Fibroblast of lung (primary cell): ENCODE results near the gene NCKAP5. TPM values are rescaled to one million over a fixed set of nuclear protein-coding genes. Genes with fewer than 3 reads are reported as not detected.

Experiments used
- DNase-seq, 2 donors: peaks; one replicate each; pipeline versions ENCODE4 v3.0.0 to v3.0.0-alpha.2; 2010; ENCODE audit warnings: low read depth in 2 of 2
- H2AFZ ChIP-seq: 2 replicates; pipeline ENCODE4 v1.5.1; 2012; ENCODE audit warnings: low read length, control low read depth, inconsistent platforms
- H3K27ac ChIP-seq: 2 replicates; pipeline ENCODE4 v1.5.1; 2011; ENCODE audit warnings: low read length, control low read depth; ENCODE audit not compliant: insufficient read depth
- H3K27me3 ChIP-seq: 2 replicates; pipeline ENCODE4 v1.5.1; 2011; ENCODE audit warnings: mild to moderate bottlenecking, low read length; ENCODE audit not compliant: control insufficient read depth, insufficient read depth
- H3K36me3 ChIP-seq: 2 replicates; pipeline ENCODE4 v1.5.1; 2011; ENCODE audit warnings: low read length; ENCODE audit not compliant: control insufficient read depth, insufficient read depth
- H3K4me1 ChIP-seq: 2 replicates; pipeline ENCODE4 v1.5.1; 2011; ENCODE audit warnings: low read length; ENCODE audit not compliant: control insufficient read depth, insufficient read depth; ENCODE audit errors: extremely low read depth
- H3K4me2 ChIP-seq: 2 replicates; pipeline ENCODE4 v1.5.1; 2011; ENCODE audit warnings: low read length, control low read depth; ENCODE audit not compliant: insufficient read depth; ENCODE audit errors: extremely low read depth
- H3K4me3 ChIP-seq, 4 experiments: fragments of 200-600 bp in 1 of 4; sonication (generic) in 1 of 4; replicated peaks in 1 of 4; 2 replicates each; pipeline ENCODE4 v1.5.1; 2011 to 2016; ENCODE audit warnings: low read length in 4 of 4, low read depth in 3 of 4, mild to moderate bottlenecking in 3 of 4, control low read depth in 2 of 4, inconsistent platforms in 1 of 4, mixed read lengths in 1 of 4; ENCODE audit not compliant: insufficient read depth in 1 of 4; ENCODE audit errors: control extremely low read depth in 1 of 4
- H3K79me2 ChIP-seq: 2 replicates; pipeline ENCODE4 v1.5.1; 2012; ENCODE audit warnings: mild to moderate bottlenecking, low read length, inconsistent platforms; ENCODE audit not compliant: control insufficient read depth, insufficient read depth
- H3K9ac ChIP-seq: 2 replicates; pipeline ENCODE4 v1.5.1; 2011; ENCODE audit warnings: mild to moderate bottlenecking, low read length, control low read depth; ENCODE audit not compliant: insufficient read depth
- H3K9me3 ChIP-seq: 2 replicates; pipeline ENCODE4 v1.5.1; 2012; ENCODE audit warnings: low read depth, low read length; ENCODE audit not compliant: control insufficient read depth, insufficient read depth
- H4K20me1 ChIP-seq: 2 replicates; pipeline ENCODE4 v1.5.1; 2011; ENCODE audit warnings: low read length; ENCODE audit not compliant: control insufficient read depth, insufficient read depth; ENCODE audit errors: extremely low read depth
- CTCF ChIP-seq, 2 donors: IDR thresholded peaks in 1 of 2; conservative IDR thresholded peaks in 1 of 2; 1 replicate in 1 of 2; 2 replicates in 1 of 2; pipeline ENCODE4 v1.5.1; 2011 to 2012; ENCODE audit warnings: low read length in 2 of 2, control low read depth in 1 of 2, inconsistent platforms in 1 of 2, low read depth in 1 of 2, mild to moderate bottlenecking in 1 of 2
- EZH2 ChIP-seq: IDR thresholded peaks from 2 replicates; pipeline ENCODE4 v1.5.1; 2012; ENCODE audit warnings: low read length, control low read depth, mild to moderate bottlenecking; ENCODE audit errors: missing control alignments
- polyA plus RNA-seq, 2 donors: library from polyadenylated mRNA; depleted of rRNA in 1 of 2; stranded (reverse) in 1 of 2; unstranded in 1 of 2; fragments of >200 nt; gene quantifications; 2 replicates each; pipeline ENCODE4 v1.2.1, GENCODE V29; 2011 to 2012; ENCODE audit warnings: missing spikeins in 1 of 2
- total RNA-seq: library from RNA; depleted of rRNA; stranded (reverse); fragments of >200 nt; gene quantifications from 2 replicates; pipeline ENCODE4 v1.2.1, GENCODE V29; 2014

NCKAP5 gene
- total and polyA plus RNA-seq, 2 donors (not counting 1 experiment from before 2014, with no cell fraction given) = 2.6 to 6.2 TPM

GRCh38 chr2:133197156-133197555 lies 371.1 kb downstream of the NCKAP5 start:
- TF ChIP-seq CTCF (conservative IDR thresholded peaks at IDR 0.05 in 1 of 2, IDR thresholded peaks at IDR 0.05 in 1 of 2; ENCODE audit: low read depth in 1 of 2, low read length in 2 of 2) = no peak
- TF ChIP-seq EZH2 = no peak
- Histone ChIP-seq H3K9ac (no peak overlapping the region), H4K20me1 (no peaks in the 10 kb centered on the region), H3K36me3 (no peaks in the 10 kb centered on the region), H3K27me3 (no peaks in the 10 kb centered on the region), H3K27ac (no peak overlapping the region), H3K4me2 (no peak overlapping the region), H3K4me1 (peaks cover 2% of the 10 kb centered on the region), H3K79me2 (peaks cover 2% of the 10 kb centered on the region), H2AFZ (no peak overlapping the region), H3K4me3 (no peak overlapping the region), H3K9me3 (no peaks in the 10 kb centered on the region)
- no peak for DNase-seq

GRCh38 chr2:133194777-133195335 lies 373.4 kb downstream of the NCKAP5 start:
- no peak for DNase-seq
- no peak overlapping the region for H3K4me3 ChIP-seq
- TF ChIP-seq CTCF (conservative IDR thresholded peaks at IDR 0.05 in 1 of 2, IDR thresholded peaks at IDR 0.05 in 1 of 2; ENCODE audit: low read depth in 1 of 2, low read length in 2 of 2) (no peak), EZH2 (no peak)

GRCh38 chr2:133194362-133194655 lies 374.0 kb downstream of the NCKAP5 start:
- Histone ChIP-seq H3K79me2 (peaks cover 2% of the 10 kb centered on the region), H4K20me1 (no peaks in the 10 kb centered on the region), H3K4me2 (no peak overlapping the region), H3K27me3 (no peaks in the 10 kb centered on the region), H3K4me3 (no peak overlapping the region), H2AFZ (no peak overlapping the region), H3K4me1 (no peaks in the 10 kb centered on the region), H3K36me3 (no peaks in the 10 kb centered on the region), H3K9me3 (no peaks in the 10 kb centered on the region), H3K9ac (no peak overlapping the region), H3K27ac (no peak overlapping the region)
- no peak for DNase-seq
- TF ChIP-seq EZH2 = no peak
- TF ChIP-seq CTCF (conservative IDR thresholded peaks at IDR 0.05 in 1 of 2, IDR thresholded peaks at IDR 0.05 in 1 of 2; ENCODE audit: low read depth in 1 of 2, low read length in 2 of 2) = no peak

More at GRCh38 chr2:133194777-133195335, 373.4 kb downstream of the NCKAP5 start:
- no peaks in the 10 kb centered on the region for H4K20me1 ChIP-seq
- no peak overlapping the region for H2AFZ ChIP-seq
- no peak overlapping the region for H3K27ac ChIP-seq
- no peaks in the 10 kb centered on the region for H3K36me3 ChIP-seq
- H3K4me1 ChIP-seq = no peaks in the 10 kb centered on the region
- H3K4me2 ChIP-seq = no peak overlapping the region
- peaks cover 2% of the 10 kb centered on the region for H3K79me2 ChIP-seq
- no peaks in the 10 kb centered on the region for H3K27me3 ChIP-seq
- no peak overlapping the region for H3K9ac ChIP-seq
- H3K9me3 ChIP-seq = no peaks in the 10 kb centered on the region
